PFSK-1 (cell line): ENCODE data around the gene CASTOR2.

Experiments used
- FOXP2 ChIP-seq: optimal IDR thresholded peaks from 2 replicates; pipeline ENCODE3; 2011; ENCODE audit warnings: borderline replicate concordance, control low read depth, inconsistent platforms; ENCODE audit not compliant: insufficient read depth; ENCODE audit errors: extremely low read length, extremely low read depth
- POLR2AphosphoS5 ChIP-seq: IDR thresholded peaks from 2 replicates; pipeline ENCODE4 v1.6.1; 2012; ENCODE audit warnings: low read depth, mild to moderate bottlenecking, control low read depth, low read length, moderate library complexity
- REST ChIP-seq, 2 experiments: IDR thresholded peaks; 2 replicates each; pipeline versions ENCODE4 v1.6.1 to v1.8.0; 2011 to 2012; ENCODE audit warnings: low read depth in 2 of 2, low read length in 2 of 2, control low read depth in 1 of 2, inconsistent platforms in 1 of 2, mild to moderate bottlenecking in 1 of 2, moderate library complexity in 1 of 2; ENCODE audit not compliant: insufficient read depth in 1 of 2
- SIN3A ChIP-seq: IDR thresholded peaks from 2 replicates; pipeline ENCODE4 v1.6.1; 2012; ENCODE audit warnings: mild to moderate bottlenecking, low read length, moderate library complexity, borderline replicate concordance; ENCODE audit not compliant: insufficient read depth
- TAF1 ChIP-seq: IDR thresholded peaks from 2 replicates; pipeline ENCODE4 v1.6.1; 2012; ENCODE audit warnings: low read length, control low read depth, borderline replicate concordance; ENCODE audit not compliant: insufficient read depth

The CASTOR2 gene

GRCh38 chr7:75042831-75043703, 78.6 kb downstream of the CASTOR2 start:
- no peak for TF ChIP-seq POLR2AphosphoS5
- no peak for TF ChIP-seq FOXP2
- TF ChIP-seq TAF1 = no peak
- TF ChIP-seq REST (IDR thresholded peaks at IDR 0.05; ENCODE audit: insufficient read depth in 1 of 2, low read depth in 2 of 2, low read length in 2 of 2) = no peak
- TF ChIP-seq SIN3A = no peak

GRCh38 chr7:75045881-75046280, 81.4 kb downstream of the CASTOR2 start:
- TF ChIP-seq SIN3A = no peak
- TF ChIP-seq POLR2AphosphoS5 = no peak
- no peak for TF ChIP-seq TAF1
- TF ChIP-seq FOXP2 = no peak
- TF ChIP-seq REST (IDR thresholded peaks at IDR 0.05; ENCODE audit: insufficient read depth in 1 of 2, low read depth in 2 of 2, low read length in 2 of 2) = no peak

- no peak for TF ChIP-seq FOXP2
- TF ChIP-seq TAF1 = no peak
- TF ChIP-seq POLR2AphosphoS5 = no peak
- no peak for TF ChIP-seq REST (IDR thresholded peaks at IDR 0.05; ENCODE audit: insufficient read depth in 1 of 2, low read depth in 2 of 2, low read length in 2 of 2)
- TF ChIP-seq SIN3A = no peak
Observed at GRCh38 chr7:75048435-75049379, 84.2 kb downstream of the CASTOR2 start.

- TF ChIP-seq POLR2AphosphoS5 = no peak
- no peak for TF ChIP-seq SIN3A
- TF ChIP-seq FOXP2 = no peak
- TF ChIP-seq TAF1 = no peak
- TF ChIP-seq REST (IDR thresholded peaks at IDR 0.05; ENCODE audit: insufficient read depth in 1 of 2, low read depth in 2 of 2, low read length in 2 of 2) = no peak
Observed at GRCh38 chr7:75049817-75050216, 85.3 kb downstream of the CASTOR2 start.
